ENCODE results near the gene SMARCD2.
"Not testable (repeated sequence)": the region's sequence is repeated elsewhere in the genome, so short reads cannot be mapped to it uniquely, and the experiment has no call there.

The SMARCD2 gene

DNA sequence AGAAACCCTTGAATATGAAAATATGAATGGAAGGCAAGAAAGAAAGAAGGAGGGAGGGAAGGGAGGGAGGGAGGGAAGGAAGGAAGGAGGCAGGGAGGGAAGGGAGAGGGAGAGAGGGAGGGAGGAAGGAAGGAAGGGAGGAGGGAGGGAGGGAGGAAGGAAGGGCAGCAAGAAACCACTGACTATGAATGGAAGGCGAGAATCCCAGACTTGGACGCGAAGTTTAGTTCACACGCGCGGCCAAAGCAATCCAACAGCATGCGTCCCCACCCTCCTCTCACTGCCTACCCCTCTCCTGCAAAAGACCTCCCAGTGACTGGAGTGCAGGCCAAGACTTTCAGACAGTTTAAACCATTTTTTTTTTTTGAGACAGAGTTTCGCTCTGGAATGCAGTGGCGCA is 7.9 kb upstream of the SMARCD2 start:
- no peak for DNase-seq (ENCODE audit: low read depth in 2 of 2)

DNA sequence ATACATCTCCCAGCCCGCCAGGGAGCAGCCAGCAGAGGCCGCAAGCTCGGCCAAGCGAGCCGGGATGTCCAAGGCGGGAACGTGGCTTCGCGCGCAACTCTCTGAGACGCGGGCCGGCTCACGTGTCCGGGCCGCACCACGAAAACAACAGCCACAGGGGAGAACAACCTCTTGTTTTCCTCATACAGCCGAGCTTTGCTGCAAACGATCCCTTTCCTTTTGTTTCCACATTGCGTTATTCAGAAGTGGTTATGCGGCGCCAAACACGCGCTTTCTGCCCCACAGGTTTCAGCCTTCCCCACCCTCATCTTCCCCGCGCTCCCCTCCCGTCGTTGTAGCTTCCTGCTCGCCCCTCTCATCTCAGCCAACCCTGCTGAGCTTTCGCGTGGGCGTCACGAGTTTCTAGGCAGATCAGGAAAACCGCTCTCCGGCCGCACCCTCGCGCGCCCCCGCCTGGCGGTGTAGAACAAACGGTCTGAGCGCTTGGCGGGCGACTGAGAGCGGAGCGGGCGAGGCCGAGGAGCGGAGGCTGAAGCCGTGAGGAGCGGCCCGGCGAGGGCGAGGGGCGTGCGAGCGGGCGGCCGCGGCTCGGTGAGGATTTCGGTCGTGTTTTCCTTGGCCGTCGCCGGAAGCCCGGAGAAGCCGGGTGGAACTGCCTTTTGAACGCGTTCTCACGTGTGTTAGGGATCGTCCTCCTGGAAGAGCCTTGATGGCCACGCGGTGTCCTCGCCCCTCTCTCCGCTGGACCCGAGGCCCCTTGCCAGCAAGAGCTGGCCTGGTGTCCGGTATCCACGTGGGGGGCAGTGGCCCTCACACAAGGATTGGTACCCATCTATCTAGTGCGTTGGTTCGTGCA is 6.6 kb upstream of the SMARCD2 start:
- peak; percentile 90 to 91 for DNase-seq (ENCODE audit: low read depth in 2 of 2)

DNA sequence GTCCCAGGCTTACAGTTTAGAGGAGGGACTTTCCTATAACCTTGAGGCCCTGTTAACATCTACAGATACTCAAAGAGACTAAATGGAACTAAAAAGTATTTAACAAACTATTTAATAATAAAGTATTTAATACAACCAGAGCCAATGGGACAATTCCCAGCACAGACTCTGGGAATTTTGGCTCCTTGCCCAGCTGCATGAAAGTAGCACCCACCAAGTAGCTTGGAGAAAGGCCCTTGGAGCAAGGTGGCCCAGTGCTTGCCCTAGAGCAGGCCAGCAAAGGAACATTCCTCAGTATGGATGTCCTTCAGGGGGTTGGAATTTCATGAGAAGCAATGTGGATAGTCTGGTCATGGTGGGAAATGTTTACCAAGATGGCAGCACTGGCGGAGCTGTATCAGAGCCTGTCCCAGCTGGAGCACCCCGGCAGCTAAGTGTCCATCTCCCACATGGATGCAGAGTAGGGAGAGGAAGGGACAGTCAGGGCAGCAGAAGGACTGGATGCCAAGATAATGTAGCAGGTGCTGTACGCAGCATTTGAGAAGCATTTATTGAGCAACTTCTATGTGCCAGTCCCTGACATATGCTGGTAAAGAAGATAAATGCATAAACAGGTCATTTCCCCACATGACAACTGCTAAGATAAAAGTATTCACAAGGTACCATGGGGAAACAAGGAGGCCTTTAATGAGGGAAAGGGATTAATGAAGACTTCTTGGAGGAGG is 5.2 kb upstream of the SMARCD2 start:
- no peak for DNase-seq (ENCODE audit: low read depth in 2 of 2)

DNA sequence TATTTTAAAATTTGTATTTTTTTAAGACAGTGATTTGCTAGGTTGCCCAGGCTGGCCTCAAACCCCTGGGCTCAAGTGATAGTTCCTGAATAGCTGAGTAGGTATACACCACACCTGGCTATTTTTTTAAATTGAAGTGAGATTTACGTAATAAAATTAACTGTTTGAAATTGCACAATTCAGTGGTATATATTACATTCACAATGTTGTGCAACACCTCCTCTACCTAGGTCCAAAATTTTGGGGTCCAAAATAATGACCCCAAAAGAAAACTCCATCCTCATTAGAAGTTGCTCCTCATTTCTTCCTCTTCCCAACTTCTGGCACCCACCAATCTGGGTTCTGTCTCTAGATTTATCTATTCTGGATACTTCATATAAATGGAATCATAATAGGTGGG is 3.0 kb upstream of the SMARCD2 start:
- DNase-seq (ENCODE audit: low read depth in 2 of 2): no peak

DNA sequence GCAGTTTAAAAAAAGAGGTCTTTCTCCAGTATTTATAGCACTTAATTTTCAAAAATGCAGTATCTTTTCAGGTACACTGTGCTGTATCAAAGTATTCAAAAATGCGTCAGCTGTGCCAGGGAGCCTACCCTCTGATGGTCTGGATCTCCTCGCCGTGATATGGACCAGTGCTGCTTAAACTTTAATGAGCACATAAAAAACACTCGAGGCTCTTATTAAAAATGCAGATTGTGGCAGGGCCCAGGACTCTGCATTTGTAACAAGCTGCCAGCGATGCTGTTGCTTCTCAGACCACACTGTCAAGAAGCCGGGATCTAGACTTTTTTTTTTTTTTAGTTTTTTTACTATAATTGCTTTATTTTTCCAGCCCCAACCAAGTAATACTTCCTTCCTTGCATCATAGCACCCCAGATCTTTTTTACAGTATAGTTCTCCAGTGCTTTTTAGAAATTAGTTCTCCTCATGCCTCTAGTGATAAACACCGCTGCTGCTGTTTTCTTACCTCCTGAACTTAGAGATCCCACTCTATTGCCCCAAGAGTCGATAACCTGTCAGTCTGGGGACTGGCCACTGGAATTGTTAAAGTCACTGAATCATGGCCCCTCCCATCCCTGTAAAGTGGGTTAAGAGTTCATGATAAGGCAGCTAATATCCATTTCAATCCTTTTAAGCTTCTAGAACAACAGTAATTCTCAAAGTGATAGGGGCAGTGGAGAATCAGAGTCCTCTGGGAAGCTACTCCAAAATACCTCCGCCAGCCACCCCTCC is 1.6 kb upstream of the SMARCD2 start:
- no peak for DNase-seq (ENCODE audit: low read depth in 2 of 2)

DNA sequence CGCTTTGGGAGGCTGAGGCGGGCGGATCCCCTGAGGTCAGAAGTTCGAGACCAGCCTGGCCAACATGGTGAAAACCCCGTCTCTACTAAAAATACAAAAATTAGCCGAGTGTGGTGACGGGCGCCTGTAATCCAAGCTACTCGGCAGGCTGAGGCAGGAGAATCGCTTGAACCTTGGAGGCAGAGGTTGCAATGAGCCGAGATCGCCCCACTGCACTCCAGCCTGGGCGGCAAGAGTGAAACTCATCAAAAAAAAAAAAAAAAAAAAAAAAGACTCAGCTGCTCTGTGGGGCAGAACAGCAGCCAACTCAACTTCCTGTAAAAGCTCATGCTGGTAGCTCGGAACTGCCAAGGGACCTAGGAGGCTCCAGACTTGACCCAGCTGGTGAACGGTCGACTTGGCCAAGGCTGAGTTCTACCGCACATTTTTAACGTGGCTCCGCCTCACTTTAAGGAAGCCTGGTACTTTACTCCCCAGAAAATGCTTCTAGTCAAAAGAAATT is 953 bp upstream of the SMARCD2 start:
- DNase-seq (ENCODE audit: low read depth in 2 of 2): not testable (repeated sequence)

DNA sequence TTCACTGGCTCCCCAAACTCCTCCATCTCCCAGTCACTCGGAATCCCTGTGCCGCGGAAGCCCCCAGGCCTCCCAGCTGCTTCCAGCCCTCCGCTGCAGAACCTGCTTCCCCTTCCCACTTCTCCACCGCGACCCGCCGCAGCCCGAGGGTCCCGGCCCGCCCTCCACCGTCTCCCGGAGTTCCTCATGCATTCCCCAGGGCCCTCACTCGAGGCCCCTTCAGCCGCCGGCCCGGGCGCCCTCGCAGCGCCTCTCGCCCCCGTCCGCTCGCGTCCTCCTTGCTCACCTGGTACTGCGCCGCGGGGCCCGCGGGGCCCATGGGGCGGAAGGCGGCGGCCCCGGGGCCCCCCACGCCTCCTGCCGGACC is 329 bp downstream of the SMARCD2 start:
- no peak for DNase-seq (ENCODE audit: low read depth in 2 of 2)

DNA sequence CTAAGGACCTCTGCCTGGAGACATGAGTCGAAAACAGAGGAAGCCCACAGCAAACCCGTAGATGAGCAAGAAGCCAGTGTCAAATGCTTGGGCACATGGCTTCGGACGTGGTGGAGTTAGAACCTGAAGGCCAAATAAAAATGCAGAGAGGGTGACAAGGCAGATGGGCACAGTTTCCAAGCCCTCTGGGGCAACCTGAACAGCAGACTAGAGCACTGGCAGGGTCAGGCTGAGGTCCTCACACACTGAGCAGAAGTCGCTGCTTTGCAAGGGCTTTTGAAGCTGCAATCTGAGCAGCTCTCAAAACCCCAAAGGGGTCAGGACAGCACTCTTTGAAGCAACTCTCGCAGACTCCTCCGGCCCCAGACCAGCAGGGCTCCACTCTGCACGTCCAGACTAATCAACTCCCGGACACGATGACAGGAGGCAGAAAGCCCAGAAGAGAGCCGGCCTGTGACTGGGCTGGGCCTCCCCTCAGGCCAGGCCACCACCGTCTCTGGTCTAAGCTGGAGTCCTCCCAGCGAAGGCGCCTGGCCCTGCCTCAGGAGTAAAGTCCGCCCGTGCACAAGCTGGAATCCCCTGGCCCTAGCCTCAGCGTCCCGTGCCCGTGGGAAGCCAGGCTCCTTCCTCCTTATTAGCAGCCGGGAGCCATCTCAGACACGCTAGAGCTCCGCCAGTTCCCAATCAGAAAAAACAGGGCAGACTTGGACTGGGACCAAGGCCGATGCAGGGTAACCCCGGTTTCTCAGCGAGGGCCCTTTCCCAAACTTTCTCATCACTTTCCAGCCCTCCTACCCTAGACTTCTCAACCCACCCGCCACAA is 924 bp downstream of the SMARCD2 start:
- no peak for DNase-seq (ENCODE audit: low read depth in 2 of 2)

DNA sequence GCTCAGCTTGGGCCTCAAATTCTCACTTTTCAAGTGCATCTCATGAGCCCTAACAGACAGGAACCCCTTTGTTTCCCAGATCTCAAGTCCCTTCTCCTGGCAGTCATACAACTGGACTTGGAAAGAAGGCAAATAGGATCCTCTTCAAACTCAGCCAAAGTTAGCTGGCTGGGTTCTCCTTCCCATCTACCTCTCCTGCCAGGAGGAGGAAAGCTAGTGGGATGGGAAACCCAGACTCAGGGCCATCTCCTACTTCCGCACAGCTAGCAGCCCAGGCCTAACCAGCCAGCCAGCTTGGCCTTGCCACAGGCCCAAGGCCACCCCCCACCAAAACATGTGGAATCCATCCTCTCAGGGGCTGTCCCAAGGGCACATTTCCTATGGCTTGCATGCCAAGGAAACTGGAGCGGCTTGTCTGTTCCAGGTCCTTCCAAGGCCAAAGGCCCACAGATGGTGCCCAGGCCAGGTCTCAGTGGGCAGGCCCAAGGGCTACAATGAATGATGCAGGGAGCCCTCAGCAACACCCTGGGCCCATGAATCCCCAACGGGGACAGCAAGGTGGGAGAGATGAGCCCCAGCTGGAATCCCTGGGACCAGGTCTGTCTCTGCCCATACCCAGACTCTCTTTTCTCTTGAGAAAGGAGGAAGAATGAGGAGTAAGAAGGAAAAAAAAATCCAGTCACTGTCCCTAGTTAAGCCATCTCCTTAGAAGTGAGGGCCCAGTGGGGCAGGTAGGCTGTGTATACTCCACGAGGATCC is 1.7 kb downstream of the SMARCD2 start:
- DNase-seq (ENCODE audit: low read depth in 2 of 2): no peak

DNA sequence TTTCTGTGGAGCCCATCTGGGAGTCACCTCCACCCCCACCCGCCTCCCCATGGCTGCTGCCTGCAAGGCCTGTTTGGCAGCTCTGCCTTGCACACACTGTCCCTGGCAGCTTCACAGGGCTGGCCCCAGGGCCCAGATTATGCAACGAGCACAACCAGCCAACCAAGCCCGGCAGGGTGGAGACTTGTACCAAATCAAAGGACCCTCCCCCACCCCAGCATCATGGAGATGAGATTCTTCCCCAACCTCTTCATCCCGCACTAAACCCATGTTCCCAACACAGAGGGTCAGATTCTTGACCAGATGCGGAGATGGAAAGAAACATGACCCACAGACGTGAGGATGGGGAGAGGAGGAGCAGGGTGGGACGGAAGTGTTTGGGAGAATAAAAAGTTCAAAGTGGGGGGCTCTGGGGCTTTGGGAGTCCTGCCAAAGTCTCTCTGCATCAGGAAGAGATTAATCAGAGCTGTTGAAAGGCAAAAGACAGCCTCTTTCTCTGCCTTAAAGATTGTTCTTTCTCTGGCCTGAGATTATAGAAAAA is 3.8 kb downstream of the SMARCD2 start:
- DNase-seq (ENCODE audit: low read depth in 2 of 2): no peak

DNA sequence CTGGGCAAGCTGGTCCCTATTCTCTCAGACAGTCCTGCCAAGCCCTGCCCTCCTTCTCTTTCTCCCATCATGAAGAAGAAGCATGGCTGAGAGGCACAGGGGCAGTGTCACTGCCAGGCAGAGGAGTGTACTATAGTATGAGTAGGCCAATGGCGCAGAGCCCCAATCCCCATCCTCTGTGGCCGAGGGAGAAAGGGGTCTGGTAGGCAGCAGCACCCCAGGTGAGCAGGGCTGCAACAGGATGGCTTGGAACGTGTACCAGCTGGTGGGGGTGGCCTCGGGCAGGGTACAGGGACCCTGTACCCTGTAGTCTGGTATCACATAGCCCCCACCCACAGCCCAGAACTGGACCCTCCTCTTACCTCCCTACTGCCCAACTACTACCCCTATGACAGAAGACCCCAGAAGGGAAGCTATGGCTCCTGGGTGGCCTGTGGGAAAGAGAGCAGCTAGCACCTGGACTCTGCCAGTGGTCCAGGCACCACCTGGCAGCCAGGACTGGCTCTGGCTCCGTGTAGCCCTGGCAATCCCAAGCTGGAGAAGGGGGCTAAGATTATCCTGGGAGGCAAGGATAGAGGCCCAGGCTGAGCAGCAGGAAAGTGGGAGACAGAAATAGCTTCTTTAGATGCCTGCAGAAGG is 4.4 kb downstream of the SMARCD2 start:
- no peak for DNase-seq (ENCODE audit: low read depth in 2 of 2)

DNA sequence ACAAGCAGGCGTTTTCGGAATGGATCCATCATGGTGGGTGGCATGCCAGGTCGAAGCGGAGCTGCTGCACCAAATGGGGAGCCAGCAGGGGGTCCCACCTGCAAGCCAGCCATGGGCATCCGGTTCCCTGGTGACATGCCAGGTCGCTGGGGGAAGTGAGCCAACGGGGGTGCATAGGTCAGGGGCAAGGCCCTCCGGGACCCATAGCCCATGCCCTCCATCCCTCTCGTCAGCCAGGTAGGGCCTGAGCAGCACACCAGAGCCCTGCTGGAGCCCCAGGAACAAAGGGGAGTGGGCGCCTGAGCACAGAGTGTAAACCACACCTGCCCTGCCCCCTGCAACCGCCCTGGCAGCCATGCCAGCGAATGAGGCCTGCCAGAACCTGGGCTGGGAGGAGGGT is 5.0 kb downstream of the SMARCD2 start:
- DNase-seq (ENCODE audit: low read depth in 2 of 2): no peak

DNA sequence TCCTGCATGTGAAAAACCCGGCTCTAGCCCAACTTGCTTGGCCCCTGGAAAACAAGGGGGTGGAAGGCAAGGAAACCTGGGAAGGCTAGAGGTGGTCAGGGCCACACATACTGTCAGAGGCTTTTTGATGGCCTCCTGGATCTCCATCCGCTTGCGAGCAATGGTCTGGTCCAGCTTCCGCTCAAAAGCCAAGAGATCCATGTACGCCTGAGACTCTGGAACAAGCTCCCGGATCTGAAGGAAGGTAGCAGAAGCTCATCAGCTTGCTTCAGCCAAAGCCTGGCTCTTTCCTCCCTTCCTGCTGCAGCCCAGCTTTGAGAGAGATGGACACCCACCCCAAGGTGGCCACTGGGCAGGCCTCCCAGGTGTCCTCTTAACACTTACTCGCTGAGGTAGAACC is 5.7 kb downstream of the SMARCD2 start:
- DNase-seq (ENCODE audit: low read depth in 2 of 2): no peak

DNA sequence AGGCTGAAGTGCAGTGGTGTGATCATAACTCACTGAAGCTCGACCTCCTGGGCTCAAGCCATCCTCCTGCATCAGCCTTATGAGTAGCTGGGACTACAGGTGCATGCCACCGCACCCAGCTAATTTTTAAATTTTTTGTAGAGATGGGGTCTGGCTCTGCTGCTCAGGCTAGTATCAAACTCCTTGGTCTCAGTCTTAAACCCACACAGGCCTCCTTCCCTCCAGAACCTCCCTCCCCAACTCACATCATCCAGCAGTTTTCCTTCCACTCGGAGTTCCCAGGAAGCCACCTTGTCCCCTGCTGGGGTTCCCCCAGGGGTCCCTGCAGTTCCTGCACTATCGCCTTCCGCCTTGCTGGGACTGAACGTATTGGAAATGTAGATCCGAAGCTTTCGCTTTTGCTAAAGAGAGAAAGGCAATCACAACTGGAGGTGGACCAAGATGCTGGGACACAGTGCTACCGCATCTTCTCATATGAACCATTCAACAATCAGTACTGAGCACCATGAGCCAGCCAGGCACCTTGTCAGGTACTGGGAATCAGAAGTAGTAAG is 7.2 kb downstream of the SMARCD2 start:
- DNase-seq (ENCODE audit: low read depth in 2 of 2): no peak

DNA sequence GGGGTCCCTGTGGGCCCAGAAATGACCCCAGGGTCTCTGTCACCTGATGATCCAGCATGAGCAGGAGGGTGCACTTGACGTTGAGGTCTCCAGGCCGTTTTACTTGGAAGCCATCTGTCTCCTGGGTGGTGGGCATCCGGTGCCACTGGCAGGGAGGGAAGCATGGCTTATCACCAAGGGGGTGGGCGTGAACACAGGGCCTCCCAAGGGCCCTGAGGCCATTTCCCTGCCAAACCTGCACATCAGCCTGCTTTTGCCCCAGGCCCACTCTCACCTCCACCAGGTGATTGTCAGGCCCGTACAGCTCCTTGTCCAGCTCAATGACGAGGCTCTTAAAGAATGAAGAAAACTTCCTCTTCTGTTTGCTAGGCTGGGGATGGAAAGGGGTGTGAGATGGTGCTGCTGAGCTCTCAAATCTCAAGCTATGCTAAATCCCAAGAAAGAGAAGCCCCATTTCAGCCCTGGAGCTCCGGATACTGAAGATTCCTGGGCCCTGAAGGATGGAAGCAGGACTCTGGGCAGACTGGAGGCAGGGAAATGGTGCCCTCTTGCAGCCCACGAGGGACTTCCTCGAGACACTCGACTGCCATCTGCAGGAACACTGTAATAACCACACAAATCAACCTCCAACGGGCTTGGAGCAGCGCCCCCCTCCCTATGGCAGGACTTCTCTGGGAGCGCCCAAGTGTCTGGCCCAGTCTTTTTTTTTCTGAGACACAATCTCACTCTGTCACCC is 7.9 kb downstream of the SMARCD2 start:
- DNase-seq (ENCODE audit: low read depth in 2 of 2): peak in 1 of 2 donors; percentile 25

DNA sequence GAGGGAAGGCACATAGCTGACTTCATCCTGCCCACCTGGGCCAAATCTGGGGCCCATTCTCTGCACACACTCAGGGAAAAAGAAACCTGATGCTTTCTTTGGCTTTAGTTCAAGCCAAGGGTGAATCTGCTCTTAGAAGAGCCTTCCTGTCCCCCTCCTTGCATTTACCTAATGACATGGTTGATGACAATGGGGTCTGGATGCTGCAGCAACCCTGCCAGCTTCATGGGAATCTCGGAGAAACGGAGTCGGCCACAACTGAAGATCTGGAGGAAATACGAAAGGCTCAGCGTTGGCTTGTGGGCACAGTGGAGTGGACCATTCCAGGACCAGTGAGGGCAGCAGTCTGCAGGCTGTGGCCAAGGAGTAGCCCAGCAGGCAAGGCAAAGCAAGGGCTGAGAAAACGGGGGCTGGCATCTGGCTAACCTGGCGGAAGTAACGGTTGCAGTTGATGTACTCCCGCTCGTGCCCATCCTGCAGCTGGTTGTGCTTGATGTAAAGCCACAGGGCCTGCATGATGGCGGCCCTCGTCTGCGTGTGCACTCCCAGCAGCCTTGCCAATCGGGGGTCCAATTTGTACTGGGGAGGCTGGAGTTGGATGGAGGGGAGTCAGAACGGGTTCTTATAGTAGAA is 8.6 kb downstream of the SMARCD2 start:
- no peak for DNase-seq (ENCODE audit: low read depth in 2 of 2)

DNA sequence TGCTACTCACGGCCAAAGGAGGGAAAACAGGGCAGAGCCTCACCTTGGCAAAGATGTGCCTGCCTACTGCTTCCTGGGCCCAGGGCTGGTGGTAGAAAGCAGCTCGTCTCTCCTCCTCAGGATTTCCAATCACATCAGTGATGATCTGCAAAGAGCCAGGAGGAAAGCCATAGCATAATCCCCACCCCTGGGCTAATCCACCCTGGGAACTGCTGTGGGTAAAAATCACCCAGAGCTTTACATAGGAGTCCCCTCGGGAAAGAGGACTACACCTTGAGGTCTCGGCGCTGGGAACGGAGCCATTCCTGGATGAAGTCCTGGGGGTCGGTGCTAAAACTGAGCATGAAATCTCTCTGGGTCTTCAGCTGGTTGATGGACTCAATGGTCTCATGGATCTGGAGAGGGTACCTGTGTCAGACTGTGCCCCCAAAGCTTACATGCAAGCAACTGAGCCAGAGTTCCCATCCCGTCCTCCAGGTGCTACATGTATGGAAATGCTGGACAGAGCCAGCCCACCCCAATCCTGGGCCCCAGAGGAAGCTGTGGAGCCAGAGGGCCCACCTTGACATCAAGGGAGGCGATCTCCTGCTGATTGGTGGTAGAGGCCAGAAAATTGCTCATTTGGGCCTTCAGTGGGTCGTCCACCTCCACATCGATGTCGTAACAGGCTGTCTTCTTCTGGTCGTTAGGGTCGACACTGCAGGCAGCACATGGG is 9.3 kb downstream of the SMARCD2 start:
- no peak for DNase-seq (ENCODE audit: low read depth in 2 of 2)

DNA sequence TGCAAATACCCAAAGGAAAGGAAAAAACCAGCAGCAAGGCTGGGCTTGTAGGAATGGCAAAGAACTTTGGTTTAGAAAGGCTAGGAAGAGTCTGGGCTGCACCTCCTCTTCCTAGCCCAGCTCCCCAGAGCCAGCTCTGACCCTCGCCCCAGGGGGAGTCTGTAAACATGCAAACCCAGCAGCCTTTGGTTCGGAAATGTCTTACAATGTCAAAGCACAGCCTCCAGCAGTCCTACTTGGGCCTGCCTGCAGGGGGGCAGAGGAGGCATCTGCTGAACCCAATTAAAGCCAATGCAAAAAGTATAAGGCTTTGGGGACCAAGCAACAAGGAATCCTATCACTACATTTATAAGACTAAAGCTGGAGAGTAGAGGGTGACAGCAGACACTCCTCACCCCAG is 10.0 kb downstream of the SMARCD2 start:
- no peak for DNase-seq (ENCODE audit: low read depth in 2 of 2)

Measured in stimulated activated CD8-positive, alpha-beta memory T cell treated with anti-CD3 and anti-CD28 coated beads, Interleukin-2, amount 100 ng/mL, for 1 hour (primary cell).